Measurements from ENCODE around the gene MLLT11.

Gene MLLT11, protein sequence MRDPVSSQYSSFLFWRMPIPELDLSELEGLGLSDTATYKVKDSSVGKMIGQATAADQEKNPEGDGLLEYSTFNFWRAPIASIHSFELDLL

DNA sequence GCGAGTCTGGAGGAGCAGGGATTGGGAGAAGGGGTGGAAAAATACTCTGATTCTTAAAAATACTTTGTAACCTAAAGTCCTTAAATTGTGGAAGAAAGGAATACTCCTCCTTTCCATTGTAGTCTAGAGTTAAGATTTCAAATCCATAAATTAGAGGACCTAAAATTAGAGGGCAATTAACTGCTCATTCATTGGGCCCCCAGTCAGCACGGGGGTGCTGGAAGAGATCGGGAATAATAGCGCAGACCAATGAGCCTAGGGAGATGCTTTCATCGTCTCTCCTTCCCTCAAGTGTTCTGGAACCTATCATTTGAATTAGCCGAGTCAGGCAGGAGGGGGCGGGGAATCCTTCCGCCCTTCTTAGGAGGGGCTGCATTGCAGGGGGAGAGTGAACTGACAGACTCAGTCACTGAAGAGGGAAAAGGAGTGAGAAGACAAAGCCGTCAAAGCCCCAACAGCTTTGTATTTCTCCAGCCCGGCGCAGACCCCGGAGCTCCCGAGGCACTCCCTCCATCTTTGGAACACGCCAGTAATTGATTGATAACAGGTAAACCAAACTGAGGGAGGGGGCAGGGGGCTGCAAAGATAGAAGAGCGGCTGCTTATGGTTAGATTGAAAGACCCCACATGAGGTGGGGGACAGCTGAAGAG lies at the start of gene MLLT11:
MLLT11 (plus strand) TSS at position 391 of the 650 bp plus-strand sequence. CDS start 6,828 bp downstream, outside the sequence.
- DNase-seq = peak; percentile 88

DNA sequence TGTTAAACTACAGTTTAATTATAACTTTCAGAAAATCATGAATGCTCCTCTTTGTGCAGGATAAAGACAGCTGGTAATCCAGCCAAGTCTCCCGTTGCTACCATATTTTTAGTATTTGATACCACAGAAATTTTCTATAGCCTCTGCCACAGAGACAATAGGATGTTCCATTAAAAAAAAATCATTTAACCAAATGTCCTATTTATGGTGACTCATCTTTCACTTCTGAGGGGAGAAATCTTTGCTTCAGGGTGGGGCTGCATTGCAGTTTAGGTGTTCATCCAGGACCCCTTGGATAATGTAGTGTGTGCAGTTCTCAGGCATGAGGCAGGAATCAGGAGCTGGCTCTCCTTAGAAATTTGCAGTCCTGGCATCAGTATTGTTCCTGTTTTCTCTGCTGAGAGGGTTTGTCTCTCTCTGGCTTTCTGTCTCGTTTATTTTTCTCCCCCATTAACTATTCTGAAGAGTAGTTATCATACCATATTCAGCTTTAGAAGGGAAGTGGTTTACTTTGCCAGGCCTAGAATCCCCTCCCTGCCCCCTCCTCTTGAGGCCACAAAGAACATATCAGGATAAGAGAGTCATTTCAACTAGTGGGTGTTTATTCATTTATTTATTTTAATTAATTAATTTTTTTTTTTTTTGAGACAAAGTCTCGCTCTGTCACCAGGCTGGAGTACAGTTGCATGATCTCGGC lies 48.9 kb upstream of the MLLT11 start:
- no peak for DNase-seq

DNA sequence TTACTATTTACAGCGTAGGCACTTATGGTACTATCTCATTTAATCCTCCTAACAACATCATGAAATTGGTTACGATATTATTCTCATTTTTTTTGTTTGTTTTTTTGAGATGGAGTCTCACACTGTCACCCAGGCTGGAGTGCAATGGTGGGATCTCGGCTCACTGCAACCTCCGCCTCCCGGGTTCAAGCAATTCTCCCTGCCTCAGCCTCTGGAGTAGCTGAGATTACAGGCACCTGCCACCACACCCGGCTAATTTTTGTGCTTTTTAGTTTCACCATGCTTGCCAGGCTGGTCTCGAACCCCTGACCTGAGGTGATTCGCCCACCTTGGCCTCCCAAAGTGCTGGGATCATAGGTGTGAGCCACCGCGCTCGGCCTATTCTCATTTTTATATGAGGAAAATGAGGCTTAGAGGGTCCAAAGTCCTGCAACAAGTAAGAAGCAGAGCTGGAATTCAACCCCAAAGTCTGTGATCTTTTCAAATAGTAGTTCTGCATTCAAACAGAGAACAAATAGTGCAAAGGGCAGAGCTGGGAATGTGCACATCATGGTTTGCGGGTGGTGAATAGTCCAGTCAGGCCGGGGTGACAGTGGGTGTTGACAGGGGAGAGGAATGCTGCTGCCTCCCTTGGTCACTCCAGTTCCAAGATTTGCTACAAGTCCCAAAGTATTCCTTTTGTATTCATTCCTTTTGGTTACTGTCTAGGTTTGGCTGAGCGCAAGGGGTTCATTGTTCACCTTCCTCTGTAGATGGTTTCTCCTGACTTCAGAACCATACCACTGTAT lies 47.3 kb upstream of the MLLT11 start:
- no peak for DNase-seq

DNA sequence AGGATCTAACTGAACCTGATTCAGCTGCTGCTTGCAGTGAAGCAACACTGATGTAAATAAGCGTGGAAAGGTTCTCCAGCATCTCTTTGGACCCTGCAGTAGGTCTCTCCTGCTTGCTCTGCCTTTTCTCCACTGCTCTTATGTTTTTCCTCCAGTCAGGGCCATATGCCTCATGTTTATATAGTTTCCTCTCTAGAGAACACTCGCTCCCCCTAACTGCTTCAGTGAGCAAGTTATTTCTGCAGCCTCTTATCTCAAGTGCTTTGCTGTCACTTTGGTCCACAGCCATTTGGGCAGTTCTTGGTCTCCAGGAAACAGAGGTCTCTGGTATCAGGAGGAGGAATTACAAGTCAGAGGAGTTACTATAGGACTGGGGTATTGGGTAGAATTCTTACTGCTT lies 46.7 kb upstream of the MLLT11 start:
- DNase-seq = no peak

DNA sequence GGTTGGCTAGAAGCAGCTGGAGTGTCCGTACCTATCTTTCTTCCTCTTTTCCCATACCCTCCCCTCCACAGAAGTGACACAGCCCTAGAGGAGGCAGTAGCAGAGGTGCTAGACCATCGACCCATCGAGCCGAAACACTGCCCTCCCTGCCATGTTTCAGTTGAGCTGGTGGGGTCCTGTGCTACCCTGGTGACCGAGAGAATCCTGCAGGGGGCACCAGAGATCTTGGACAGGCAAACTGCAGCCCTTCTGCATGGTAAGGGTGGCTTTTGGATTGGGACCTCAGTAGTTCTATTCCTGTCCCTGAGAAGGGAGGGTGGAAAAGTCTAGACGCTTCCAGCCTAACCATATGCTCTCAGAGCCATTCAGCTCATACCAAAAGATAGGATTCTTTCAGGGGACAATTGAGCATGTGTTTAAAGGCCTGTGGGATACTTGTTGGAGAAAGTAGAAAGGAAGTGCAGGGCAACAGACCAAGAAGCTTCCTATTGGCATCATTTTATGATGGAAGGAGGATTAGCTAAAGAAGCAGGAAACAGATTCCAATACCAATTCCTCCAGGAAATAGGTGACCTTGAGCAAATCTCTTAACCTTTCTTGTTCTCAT lies 35.6 kb upstream of the MLLT11 start:
- DNase-seq = peak; percentile 74

DNA sequence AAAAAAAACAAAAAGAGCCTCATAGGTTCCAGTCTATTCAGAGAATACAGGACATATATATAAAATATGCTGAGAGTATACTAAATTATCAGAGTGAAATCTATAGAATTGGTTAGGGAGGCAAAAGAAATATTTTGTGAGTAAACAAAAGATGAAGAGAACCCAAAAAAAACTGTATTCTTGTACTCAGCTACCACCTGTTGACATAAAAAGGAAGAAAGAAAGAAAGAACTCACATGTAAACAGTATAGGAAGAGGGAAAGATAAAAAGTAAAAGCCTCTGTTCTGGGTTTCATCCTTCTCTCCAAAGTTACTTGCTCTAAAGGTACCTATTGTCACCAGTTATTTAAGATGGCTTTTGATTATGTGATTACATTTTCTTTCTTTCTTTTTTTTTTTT lies 33.7 kb upstream of the MLLT11 start:
- DNase-seq = no peak

DNA sequence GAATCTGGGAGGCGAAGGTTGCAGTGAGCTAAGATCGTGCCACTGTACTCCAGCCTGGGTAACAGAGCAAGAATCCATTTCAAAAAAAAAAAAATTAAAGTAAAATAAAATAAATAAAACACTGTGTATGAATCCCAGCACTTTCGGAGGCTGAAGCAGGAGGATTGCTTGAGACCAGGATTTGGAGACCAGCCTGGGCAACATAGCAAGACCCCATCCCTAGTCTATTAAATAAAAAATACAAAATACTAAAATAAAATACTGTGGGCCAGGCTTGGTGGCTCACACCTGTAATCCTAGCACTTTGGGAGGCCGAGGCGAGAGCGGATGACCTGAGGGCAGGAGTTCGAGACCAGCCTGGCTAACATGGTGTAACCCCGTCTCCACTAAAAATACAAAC lies 28.0 kb upstream of the MLLT11 start:
- DNase-seq = no peak

DNA sequence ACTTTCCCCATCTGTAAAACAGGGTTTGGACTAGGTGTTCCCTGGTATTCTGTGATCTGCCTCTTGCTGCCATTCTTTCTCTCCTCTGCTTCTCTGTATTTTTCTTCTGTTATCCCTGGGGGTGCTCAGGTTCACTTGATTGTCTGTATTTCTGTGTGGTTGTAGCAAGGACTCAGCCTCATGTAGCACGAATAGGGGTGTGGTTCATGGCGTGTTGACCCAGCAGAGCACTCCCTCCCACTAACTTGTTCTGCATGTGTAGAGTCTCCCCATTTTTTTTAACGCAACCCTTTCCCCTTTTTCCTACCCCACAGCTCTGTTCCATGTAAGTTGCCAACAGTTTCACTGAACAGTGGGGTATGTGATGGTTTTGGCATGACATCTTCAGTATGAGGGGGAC lies 25.0 kb upstream of the MLLT11 start:
- DNase-seq = no peak

DNA sequence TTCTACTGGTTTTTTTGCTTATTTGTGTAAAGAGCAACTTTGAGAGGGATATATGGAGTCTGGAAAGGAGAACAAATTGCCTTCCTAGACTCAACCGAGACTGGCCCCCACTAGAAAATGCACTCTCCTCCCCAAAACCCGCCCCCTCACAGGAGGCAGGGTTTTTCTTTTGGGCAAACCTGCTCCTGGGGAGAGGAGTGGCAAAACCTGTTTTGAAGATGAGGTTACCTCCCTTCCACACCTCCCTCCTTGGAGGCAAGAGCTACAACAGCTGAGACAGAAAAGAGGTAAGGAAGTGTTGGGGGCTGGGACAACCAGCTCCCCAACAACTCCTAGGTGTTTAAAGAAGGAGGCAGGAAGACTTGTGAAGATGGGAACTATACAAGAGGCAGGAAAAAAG lies 23.8 kb upstream of the MLLT11 start, which contains the start of gene BNIPL:
BNIPL (plus strand) TSS at position 231 of the 400 bp plus-strand sequence; CDS start at position 371, 140 bp downstream.
- no peak for DNase-seq

DNA sequence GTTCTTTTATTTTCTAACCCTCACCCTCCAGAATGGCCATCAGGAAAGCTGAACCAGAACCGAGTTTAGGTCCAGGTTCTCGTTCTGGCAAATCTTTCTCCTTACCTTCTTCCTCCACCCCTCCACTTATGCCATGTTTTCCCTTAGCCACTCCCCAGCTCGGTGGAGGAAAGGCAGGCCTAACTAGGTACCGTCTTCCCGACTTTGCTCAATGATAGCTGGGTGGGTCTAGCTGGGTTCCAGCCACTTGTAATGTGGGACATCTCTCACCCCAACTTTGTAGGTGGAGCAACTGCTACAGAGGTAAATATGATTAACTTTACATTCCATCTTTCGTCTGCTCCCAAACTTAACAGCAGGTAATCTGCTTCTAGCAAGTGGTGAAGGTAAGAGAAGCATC lies 23.2 kb upstream of the MLLT11 start:
- DNase-seq = no peak

DNA sequence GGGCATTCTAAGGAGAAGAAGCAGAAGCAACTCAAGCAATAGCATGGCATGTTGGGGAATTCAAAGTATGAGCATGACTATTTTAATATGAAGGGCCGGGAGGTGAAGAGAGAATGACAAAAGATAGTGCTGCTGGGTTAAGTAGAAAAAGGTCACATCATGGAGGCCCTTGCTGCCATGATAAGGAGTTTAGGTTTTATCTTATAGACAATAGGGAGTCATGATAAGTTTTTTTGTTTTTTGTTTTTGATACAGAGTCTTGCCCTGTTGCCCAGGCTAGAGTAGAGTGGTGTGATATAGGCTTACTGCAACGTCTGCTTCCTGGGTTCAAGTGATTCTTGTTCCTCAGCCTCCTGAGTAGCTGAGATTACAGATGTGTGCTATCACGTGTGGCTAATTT lies 20.7 kb upstream of the MLLT11 start:
- no peak for DNase-seq

DNA sequence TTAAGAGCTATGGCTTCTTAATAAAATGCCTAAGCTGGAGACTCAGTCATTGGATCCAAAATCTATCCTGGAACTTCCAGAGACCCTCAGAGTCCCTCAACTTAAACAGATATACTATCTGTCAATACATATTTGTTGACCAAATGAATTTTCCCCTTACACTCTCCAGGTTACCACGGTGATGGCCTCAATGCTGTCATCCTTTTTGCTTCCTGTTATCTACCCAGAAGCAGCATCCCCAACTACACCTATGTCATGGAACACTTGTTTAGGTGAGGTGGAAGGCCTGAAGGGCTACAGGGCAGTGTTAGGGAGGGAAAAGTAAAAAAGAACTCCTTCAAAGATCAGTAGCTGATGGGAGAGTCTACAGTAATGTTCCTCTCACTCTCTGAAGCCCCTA lies 17.0 kb upstream of the MLLT11 start:
- no peak for DNase-seq

DNA sequence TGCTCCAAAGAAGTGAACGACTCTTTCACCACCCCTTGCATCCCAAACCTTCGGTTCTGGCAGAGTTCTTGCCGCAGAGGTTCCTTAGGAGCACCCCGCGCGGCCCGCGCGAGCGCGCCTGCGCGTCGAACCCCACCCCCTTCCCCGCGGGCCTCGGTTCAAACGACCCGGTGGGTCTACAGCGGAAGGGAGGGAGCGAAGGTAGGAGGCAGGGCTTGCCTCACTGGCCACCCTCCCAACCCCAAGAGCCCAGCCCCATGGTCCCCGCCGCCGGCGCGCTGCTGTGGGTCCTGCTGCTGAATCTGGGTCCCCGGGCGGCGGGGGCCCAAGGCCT lies 12.6 kb upstream of the MLLT11 start, which contains the start of gene C1orf56:
C1orf56 (plus strand) TSS at position 161 of the 334 bp plus-strand sequence; CDS start at position 258, 97 bp downstream.
- DNase-seq = peak; percentile 86

DNA sequence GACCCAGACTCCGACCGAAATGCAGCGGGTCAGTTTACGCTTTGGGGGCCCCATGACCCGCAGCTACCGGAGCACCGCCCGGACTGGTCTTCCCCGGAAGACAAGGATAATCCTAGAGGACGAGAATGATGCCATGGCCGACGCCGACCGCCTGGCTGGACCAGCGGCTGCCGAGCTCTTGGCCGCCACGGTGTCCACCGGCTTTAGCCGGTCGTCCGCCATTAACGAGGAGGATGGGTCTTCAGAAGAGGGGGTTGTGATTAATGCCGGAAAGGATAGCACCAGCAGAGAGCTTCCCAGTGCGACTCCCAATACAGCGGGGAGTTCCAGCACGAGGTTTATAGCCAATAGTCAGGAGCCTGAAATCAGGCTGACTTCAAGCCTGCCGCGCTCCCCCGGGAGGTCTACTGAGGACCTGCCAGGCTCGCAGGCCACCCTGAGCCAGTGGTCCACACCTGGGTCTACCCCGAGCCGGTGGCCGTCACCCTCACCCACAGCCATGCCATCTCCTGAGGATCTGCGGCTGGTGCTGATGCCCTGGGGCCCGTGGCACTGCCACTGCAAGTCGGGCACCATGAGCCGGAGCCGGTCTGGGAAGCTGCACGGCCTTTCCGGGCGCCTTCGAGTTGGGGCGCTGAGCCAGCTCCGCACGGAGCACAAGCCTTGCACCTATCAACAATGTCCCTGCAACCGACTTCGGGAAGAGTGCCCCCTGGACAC lies 12.1 kb upstream of the MLLT11 start:
- DNase-seq = peak; percentile 81

DNA sequence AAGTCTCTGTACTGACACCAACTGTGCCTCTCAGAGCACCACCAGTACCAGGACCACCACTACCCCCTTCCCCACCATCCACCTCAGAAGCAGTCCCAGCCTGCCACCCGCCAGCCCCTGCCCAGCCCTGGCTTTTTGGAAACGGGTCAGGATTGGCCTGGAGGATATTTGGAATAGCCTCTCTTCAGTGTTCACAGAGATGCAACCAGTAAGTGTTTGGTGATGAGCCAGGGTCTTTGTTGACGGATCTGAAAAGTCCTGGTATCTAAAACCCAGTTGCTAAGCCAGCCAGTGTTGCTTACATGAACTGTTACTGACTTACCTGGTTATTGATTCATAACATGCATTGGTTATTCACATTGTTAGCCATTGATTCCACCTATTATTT lies 11.6 kb upstream of the MLLT11 start:
- DNase-seq = no peak

DNA sequence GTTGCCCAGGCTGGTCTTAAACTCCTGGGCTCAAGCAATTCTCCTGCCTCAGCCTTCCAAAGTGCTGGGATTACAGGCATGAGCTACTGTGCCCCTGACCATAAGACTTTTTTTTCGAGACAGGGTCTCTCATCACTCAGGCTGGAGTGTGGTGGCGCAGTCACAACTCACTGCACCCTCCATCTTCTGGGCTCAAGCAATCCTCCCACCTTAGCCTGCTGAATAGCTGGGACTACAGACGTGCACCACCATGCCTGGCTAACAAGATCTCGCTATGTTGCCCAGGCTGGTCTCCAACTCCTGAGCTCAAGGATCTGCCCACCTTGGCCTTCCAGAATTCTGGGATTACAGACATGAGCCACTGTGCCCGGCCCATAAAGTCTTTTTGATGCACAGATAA lies 10.7 kb upstream of the MLLT11 start:
- DNase-seq = no peak

DNA sequence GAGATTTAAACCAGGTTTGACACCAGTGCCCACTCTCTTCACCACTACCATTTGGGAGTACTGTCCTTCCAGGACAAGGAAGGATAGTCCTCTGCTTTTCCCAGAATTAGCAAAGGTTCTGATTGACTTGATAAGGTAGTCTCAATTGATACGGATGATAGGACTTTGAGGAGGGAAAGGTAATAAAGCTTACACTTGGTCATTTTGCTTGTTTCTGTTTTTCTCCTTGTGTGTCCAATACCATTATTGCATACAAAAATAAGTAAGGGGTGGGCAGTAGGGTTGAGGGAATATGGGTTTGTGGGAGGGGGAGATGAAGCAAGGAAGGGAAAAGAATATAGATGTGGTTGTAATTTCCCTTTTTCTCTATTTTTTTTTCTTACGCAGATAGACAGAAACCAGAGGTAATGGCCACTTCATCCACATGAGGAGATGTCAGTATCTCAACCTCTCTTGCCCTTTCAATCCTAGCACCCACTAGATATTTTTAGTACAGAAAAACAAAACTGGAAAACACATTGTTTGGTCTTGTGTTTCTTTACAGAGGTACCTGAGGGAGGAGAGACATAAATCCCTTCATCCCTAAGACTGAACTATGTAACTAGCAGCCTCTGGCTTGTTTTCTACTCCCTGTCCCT lies 10.0 kb upstream of the MLLT11 start:
- no peak for DNase-seq

DNA sequence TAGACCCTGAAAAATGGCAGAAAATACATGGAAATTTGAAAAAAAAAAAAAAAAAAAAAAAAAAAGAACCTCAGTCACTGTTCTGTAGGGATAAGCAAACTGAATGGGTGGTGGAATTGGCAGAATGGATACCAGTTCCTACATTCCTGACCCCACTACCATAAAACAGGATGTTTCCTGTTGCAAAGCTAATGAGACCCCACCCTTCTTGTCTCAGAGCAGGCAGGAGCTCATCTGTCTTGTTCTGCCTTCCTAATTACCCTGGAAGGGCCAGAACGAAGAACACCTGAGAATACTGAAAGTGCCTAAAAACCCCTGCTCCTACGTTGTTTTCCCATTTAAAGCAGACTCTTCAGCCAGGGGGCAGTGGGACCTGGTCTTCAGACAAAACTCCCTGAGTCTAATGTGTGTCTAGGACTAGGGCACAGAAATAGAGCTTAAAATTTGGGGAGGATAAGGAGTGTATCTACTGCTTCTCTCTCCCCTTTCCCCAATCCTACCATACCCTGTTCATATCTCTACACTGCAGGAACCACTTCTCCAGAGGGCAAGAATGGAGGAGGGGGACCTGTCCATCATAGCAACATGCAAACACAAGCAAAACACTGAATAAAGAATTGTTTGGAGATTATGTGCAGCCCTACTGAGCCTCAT lies 8.7 kb upstream of the MLLT11 start:
- no peak for DNase-seq

DNA sequence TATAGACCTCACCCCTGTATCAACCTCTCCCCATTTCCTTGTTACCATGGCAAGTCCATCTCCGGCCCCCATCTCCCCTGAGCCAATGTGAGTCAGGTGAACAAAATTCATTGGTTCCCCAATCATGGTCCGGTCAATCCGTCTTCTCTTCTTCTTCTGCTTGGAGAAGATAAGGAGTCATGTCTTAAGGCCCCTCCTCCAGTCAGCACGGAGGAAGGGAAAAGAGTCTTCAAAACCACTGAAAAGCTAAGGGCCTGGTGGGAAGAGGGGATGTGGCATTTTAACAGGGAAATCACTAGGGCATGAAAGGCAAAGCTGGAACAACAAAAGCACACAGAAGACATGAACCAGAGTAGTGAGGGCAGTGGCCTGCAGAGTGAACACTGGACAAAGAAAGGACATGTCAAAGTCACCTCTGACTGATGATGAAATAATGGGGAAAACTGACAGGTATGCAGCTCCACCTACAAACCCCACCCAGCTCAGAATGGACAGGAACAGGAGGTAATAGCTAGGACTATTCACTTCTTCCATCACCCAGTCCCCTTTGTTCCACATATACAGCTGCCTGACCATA lies 5.1 kb upstream of the MLLT11 start:
- no peak for DNase-seq

DNA sequence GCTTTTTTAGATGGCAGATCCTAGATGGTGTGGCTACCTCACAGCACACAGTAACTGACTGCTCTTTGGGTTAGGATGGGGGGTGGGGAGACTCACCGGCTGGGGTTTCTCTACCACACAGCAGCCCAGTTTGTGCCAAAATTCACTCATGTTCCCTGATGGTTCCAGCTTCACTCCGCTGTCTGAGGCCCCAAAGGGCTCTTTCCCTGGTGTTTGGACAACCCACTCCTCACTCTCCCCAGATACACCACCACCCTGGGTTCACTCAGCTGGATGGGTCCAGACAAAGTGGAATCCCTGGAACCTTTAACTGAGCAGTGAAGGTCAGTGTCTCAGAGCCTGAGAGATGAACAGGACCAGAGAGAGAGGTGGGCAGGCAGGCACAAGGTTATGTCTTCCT lies 4.6 kb upstream of the MLLT11 start:
- no peak for DNase-seq

DNA sequence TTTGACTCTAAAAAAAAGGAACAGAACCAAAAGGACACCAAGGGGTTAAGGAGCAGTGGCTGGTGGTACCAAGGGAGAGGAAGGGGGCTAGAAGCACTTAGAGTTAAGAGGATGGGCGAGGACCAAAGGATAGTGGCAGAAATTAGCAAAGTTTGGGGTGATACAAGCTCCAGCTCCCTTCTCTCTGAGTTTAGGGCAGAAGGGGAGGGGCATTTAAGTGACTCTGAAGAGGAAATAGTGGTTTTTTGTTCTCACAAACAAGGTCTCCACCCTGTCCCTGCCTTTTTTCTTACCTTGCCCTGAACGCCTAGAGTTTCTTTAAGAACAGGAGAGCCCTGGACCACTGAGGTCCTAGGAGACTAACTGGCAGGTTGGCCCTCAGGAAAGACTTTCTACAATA lies 4.0 kb upstream of the MLLT11 start:
- DNase-seq = no peak

Data from femur (tissue), 1 donor.